ENCODE results near the gene EFCAB14. TPM values are rescaled to one million over a fixed set of nuclear protein-coding genes. Genes with fewer than 3 reads are reported as not detected.
"Not testable (repeated sequence)": the region's sequence is repeated elsewhere in the genome, so short reads cannot be mapped to it uniquely, and the experiment has no call there.

EFCAB14 gene
- total RNA-seq, 2 experiments from 2014 or later: 29.9 to 38.3 TPM

GRCh38 chr1:46667782-46668760 is 50.8 kb downstream of the EFCAB14 start, which contains the start of gene ATPAF1:
ATPAF1 (minus strand) TSS chr1:46668364; CDS start chr1:46668322, 42 bp downstream.
- CTCF ChIA-PET (ENCODE audit: unreplicated experiment): no interaction called here
- no peaks in the 10 kb centered on the region for H3K9me2 ChIP-seq (ENCODE audit: insufficient read depth, low read length)
- H3K4me2 ChIP-seq (ENCODE audit: low read length): peak within 1 kb of the TSS; percentile 83
- H2AFZ ChIP-seq (ENCODE audit: low read length): peak within 1 kb of the TSS; percentile 97
- intact Hi-C loops (cut with micrococcal nuclease; ENCODE audit: unreplicated experiment): loop anchor here (1.0 kb wide), 1 partner anchor 51 kb away; the partner anchor contains the start of gene EFCAB14
- TF ChIP-seq CTCF (conservative IDR thresholded peaks at IDR 0.05; ENCODE audit: low read length) (peak; percentile 33; the same call in 1 of the 2 replicates), EZH2phosphoT487 (IDR thresholded peaks at IDR 0.05; ENCODE audit: borderline replicate concordance, low read depth, low read length) (no peak)
- H3K4me3 ChIP-seq (ENCODE audit: low read depth, low read length, poor library complexity, severe bottlenecking): peak within 1 kb of the TSS; percentile 88
- DNase-seq (ENCODE audit: low spot score): peak; percentile 71
- peaks cover 21% of the 10 kb centered on the region for H3K36me3 ChIP-seq (ENCODE audit: insufficient read depth, low read length)
- peaks cover 14% of the 10 kb centered on the region for H3K4me1 ChIP-seq (ENCODE audit: insufficient read depth, low read length, poor library complexity, severe bottlenecking)
- H3K79me2 ChIP-seq (ENCODE audit: insufficient read depth, low read depth, low read length): peaks cover 11% of the 10 kb centered on the region; the same call in 1 of the 2 replicates
- no peaks in the 10 kb centered on the region for H4K20me1 ChIP-seq (ENCODE audit: insufficient read depth, low read length)
- no TSS peak for BruUV-seq (replicated peaks)
- POLR2A ChIA-PET: interaction anchor here (0.6 to 2.2 kb wide), 11 partner anchors 10 to 294 kb away, joined by 3 to 9 read pairs (median 3); partner anchors contain the start of genes EFCAB14 and MKNK1
- no peak within 1 kb of the TSS for H3K27ac ChIP-seq (ENCODE audit: low read depth, low read length, poor library complexity, severe bottlenecking)
- H3K9me3 ChIP-seq (ENCODE audit: low read length): no peaks in the 10 kb centered on the region

GRCh38 chr1:46665983-46666382 is 52.9 kb downstream of the EFCAB14 start:
- CTCF ChIA-PET (ENCODE audit: unreplicated experiment): no interaction called here
- H3K36me3 ChIP-seq (ENCODE audit: insufficient read depth, low read length): peaks cover 21% of the 10 kb centered on the region
- peaks cover 11% of the 10 kb centered on the region; the same call in 1 of the 2 replicates for H3K79me2 ChIP-seq (ENCODE audit: insufficient read depth, low read depth, low read length)
- H3K4me3 ChIP-seq (ENCODE audit: low read depth, low read length, poor library complexity, severe bottlenecking): no peak overlapping the region
- BruUV-seq (replicated peaks): no TSS peak
- no peak overlapping the region for H2AFZ ChIP-seq (ENCODE audit: low read length)
- H3K4me2 ChIP-seq (ENCODE audit: low read length): no peak overlapping the region
- no peak for DNase-seq (ENCODE audit: low spot score)
- H3K4me1 ChIP-seq (ENCODE audit: insufficient read depth, low read length, poor library complexity, severe bottlenecking): peaks cover 14% of the 10 kb centered on the region
- no peaks in the 10 kb centered on the region for H3K9me3 ChIP-seq (ENCODE audit: low read length)
- POLR2A ChIA-PET: interaction anchor here (0.6 to 1.4 kb wide), 2 partner anchors 17 to 60 kb away, joined by 4 to 7 read pairs; no protein-coding TSS in a partner anchor
- TF ChIP-seq EZH2phosphoT487 (IDR thresholded peaks at IDR 0.05; ENCODE audit: borderline replicate concordance, low read depth, low read length) (no peak), CTCF (conservative IDR thresholded peaks at IDR 0.05; ENCODE audit: low read length) (no peak)
- H4K20me1 ChIP-seq (ENCODE audit: insufficient read depth, low read length): no peaks in the 10 kb centered on the region
- intact Hi-C loops (cut with micrococcal nuclease; ENCODE audit: unreplicated experiment): no loop called here
- H3K9me2 ChIP-seq (ENCODE audit: insufficient read depth, low read length): no peaks in the 10 kb centered on the region
- H3K27ac ChIP-seq (ENCODE audit: low read depth, low read length, poor library complexity, severe bottlenecking): no peak overlapping the region

GRCh38 chr1:46662919-46663318 is 56.0 kb downstream of the EFCAB14 start:
- DNase-seq (ENCODE audit: low spot score); POLR2A ChIA-PET; H3K27ac ChIP-seq (ENCODE audit: low read depth, low read length, poor library complexity, severe bottlenecking); H4K20me1 ChIP-seq (ENCODE audit: insufficient read depth, low read length); H2AFZ ChIP-seq (ENCODE audit: low read length); CTCF ChIA-PET (ENCODE audit: unreplicated experiment); H3K4me3 ChIP-seq (ENCODE audit: low read depth, low read length, poor library complexity, severe bottlenecking); H3K9me3 ChIP-seq (ENCODE audit: low read length); H3K9me2 ChIP-seq (ENCODE audit: insufficient read depth, low read length); H3K4me1 ChIP-seq (ENCODE audit: insufficient read depth, low read length, poor library complexity, severe bottlenecking); BruUV-seq (replicated peaks); intact Hi-C loops (cut with micrococcal nuclease; ENCODE audit: unreplicated experiment); H3K4me2 ChIP-seq (ENCODE audit: low read length): not testable (repeated sequence)
- peaks cover 22% of the 10 kb centered on the region for H3K36me3 ChIP-seq (ENCODE audit: insufficient read depth, low read length)
- H3K79me2 ChIP-seq (ENCODE audit: insufficient read depth, low read depth, low read length): peaks cover 11% of the 10 kb centered on the region; the same call in 1 of the 2 replicates

- H3K4me1 ChIP-seq (ENCODE audit: insufficient read depth, low read length, poor library complexity, severe bottlenecking); H3K79me2 ChIP-seq (ENCODE audit: insufficient read depth, low read depth, low read length); H3K9me3 ChIP-seq (ENCODE audit: low read length); H3K4me2 ChIP-seq (ENCODE audit: low read length); POLR2A ChIA-PET; H3K9me2 ChIP-seq (ENCODE audit: insufficient read depth, low read length); H4K20me1 ChIP-seq (ENCODE audit: insufficient read depth, low read length); CTCF ChIA-PET (ENCODE audit: unreplicated experiment); H3K27ac ChIP-seq (ENCODE audit: low read depth, low read length, poor library complexity, severe bottlenecking); DNase-seq (ENCODE audit: low spot score); H2AFZ ChIP-seq (ENCODE audit: low read length); H3K4me3 ChIP-seq (ENCODE audit: low read depth, low read length, poor library complexity, severe bottlenecking); BruUV-seq (replicated peaks); intact Hi-C loops (cut with micrococcal nuclease; ENCODE audit: unreplicated experiment): not testable (repeated sequence)
- H3K36me3 ChIP-seq (ENCODE audit: insufficient read depth, low read length): peaks cover 47% of the 10 kb centered on the region
Observed at GRCh38 chr1:46660116-46660515, 58.8 kb downstream of the EFCAB14 start.
